Fibroblast of villous mesenchyme (primary cell): Measurements from ENCODE around the gene FAF2. TPM values are rescaled to one million over a fixed set of nuclear protein-coding genes. Genes with fewer than 3 reads are reported as not detected.

Source experiments
- DNase-seq: peaks from one replicate; pipeline ENCODE4 v3.0.0-alpha.2; 2010; ENCODE audit warnings: low read depth
- H3K4me3 ChIP-seq: 2 replicates; pipeline ENCODE4 v1.5.1; 2011; ENCODE audit warnings: low read depth, mild to moderate bottlenecking, low read length
- total RNA-seq: library from RNA; depleted of rRNA; stranded (reverse); fragments of >200 nt; gene quantifications from 2 replicates; pipeline ENCODE4 v1.2.3, GENCODE V29; 2012
- TF ChIP-seq, protein P1 (sequence below): IDR thresholded peaks from 2 replicates; pipeline ENCODE4 v1.5.1; 2012; ENCODE audit warnings: low read depth, mild to moderate bottlenecking, low read length; ENCODE audit not compliant: insufficient read depth

Gene FAF2
- total RNA-seq, 1 donor: 59.2 TPM

DNA sequence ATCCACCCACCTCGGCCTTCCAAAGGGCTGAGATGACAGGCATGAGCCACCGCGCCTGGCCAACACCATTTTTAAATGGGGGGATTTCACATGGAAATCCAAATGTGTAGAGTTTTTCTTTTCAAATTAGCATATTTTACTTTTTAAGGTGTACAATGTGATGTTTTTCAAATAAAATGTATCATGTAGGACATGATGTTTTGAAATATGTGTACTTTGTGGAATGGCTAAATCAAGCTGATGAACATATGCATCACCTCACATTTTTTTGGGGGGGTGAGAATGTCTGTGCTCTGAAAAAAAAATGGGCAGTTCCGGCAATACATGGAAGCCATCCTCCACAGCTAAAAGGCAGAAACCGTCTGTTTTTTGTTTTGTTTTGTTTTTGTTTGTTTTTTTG is 3.4 kb upstream of the FAF2 start:
- no peak for DNase-seq
- no peak overlapping the region for H3K4me3 ChIP-seq
- TF ChIP-seq, protein P1, sequence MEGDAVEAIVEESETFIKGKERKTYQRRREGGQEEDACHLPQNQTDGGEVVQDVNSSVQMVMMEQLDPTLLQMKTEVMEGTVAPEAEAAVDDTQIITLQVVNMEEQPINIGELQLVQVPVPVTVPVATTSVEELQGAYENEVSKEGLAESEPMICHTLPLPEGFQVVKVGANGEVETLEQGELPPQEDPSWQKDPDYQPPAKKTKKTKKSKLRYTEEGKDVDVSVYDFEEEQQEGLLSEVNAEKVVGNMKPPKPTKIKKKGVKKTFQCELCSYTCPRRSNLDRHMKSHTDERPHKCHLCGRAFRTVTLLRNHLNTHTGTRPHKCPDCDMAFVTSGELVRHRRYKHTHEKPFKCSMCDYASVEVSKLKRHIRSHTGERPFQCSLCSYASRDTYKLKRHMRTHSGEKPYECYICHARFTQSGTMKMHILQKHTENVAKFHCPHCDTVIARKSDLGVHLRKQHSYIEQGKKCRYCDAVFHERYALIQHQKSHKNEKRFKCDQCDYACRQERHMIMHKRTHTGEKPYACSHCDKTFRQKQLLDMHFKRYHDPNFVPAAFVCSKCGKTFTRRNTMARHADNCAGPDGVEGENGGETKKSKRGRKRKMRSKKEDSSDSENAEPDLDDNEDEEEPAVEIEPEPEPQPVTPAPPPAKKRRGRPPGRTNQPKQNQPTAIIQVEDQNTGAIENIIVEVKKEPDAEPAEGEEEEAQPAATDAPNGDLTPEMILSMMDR: no peak

DNA sequence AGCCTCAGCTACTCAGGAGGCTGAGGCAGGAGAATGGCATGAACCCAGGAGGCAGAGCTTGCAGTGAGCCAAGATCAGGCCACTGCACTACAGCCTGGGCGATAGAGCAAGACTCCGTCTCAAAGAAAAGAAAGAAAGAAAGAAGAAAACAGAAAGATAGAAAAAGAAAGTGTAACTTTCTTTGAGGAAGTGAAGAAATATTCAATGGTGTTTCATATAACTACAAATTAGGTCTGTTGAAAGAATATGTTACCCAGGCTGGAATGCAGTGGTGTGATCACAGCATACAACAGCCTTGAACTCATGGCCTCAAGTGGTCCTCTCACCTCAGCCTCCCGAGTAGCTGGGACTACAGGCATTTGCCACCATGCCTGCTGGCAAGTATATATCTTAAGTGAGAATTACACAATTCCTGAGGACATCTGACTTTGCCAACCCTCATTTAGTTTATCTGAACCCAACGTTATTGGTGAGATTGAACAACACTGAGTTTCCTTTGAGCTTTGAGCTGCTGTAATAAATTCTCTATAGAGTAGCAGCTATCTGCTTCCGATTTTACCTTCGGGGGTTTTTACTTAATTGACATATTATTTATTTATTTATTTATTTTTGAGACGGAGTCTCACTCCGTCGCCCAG is 2.0 kb upstream of the FAF2 start:
- TF ChIP-seq, protein P1: no peak
- DNase-seq: no peak
- H3K4me3 ChIP-seq: no peak overlapping the region

DNA sequence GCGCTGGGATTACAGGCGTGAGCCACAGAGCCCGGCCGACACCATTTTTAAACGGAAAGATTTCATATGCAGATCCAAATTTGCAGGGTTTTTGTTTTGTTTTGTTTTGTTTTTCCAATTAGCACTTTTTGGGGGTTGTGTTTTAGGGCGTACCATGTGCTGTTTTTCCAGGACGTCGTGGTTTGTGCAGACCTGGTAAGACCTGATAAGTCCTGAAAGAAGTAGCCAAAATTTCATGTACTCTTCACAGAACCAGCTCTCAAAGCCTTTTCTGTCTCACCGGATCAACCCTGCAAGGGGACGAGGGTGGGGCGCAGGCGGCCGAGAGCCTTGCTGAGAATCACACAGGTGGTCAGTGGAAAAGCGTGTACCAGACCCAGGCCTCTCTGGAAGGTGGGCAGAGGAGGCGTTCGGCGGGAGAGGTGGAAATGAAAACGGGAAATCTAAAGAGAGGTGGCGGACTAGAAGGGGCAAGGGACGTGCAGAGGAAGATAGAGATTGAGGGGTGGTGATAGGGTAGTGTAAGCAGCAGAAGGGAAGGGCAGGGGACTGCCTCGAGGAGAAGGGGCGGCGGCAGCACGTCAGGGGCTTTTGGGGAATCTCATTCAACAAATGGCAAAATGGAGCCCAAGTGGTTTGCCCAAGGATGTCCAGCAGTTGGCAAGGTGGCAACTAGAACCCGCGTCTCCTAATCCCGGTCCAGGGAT is 1.1 kb upstream of the FAF2 start:
- TF ChIP-seq, protein P1: no peak
- peak overlapping the region; percentile 99 for H3K4me3 ChIP-seq
- DNase-seq: no peak

DNA sequence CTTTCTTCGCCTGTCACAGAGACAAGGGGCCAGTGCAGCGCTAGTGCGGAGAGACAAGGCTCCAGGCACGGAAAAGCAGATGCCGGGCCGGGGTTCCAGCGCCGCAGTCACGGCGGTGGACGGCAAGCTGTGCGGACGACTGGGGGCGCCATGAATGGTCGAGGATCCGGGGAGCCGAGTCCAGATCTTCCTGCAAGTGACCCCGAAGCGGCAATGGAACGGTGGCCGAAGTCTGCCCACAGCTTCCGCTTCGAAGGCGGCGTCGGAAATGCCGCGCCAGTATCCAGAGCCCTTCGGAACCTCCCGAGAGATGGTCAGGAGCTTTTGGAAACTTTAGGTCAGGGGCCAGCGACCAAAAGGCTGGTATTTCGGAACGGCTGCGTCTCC is 601 bp upstream of the FAF2 start:
- peak overlapping the region; percentile 99 for H3K4me3 ChIP-seq
- no peak for DNase-seq
- TF ChIP-seq, protein P1: no peak

DNA sequence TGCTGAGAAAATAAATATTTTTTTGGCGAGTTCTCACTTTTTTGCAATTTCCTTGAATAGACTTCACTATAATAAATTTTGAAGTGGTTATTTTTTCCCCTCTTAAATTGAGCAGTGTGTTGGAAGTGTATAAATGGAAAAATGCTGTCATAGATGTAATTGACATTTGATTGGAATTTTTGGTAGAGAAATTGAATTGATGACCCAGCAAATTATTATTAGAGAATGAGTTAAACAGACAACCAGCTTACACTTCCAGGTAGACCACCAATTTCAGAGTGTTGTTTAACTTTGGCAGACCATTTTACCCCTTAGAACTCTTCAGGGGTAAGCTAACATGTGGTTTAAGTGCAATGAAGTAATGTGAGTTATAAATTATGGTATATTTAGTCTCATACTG is 1.9 kb downstream of the FAF2 start:
- no peak for DNase-seq
- H3K4me3 ChIP-seq: no peak overlapping the region

DNA sequence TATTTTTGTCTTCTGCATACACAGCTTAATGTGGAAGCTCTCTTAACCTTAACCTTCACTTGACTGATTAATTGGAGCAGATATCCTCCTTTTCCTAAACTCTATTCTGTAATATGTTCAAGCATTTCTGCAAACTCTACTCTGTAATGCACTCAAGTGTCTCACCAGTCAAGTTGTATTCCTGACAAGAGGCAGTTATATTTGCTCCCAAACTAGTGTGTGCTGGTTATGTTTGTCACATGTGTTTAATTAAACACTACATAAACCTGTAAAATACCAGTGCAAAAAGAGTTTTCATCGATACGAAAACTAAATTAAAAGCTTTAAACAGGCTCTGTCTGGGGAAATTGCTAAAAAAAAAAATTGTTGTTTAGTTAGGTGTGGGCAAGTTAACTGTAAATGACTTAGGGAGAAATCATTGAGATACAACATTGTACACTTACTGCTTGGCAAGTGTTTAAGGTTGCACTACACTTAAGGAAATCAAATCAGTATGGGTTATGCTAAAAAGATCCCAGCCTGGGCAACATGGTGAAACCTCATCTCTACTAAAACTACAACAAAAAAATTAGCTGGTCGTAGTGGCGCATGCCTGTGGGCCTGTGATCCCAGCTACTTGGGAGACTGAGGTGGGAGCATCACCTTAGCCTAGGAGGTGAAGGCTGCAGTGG is 6.7 kb downstream of the FAF2 start:
- DNase-seq: no peak
- H3K4me3 ChIP-seq: no peak overlapping the region
- TF ChIP-seq, protein P1: no peak

More for the DNA sequence above, 1.9 kb downstream of the FAF2 start:
- TF ChIP-seq, protein P1: no peak
